HL-60 (cell line): Measurements from ENCODE around the gene HNRNPH1.

Source experiments
- DNase-seq, 2 experiments: peaks; one replicate each; pipeline ENCODE4 v3.0.0-alpha.2; 2010 to 2020; ENCODE audit warnings: low read depth in 1 of 2, low spot score in 1 of 2
- H3K27ac ChIP-seq: fragments of 250-450 bp; sonication (Bioruptor Pico); replicated peaks from 2 replicates; pipeline ENCODE4 v1.5.1; 2020; ENCODE audit warnings: mild to moderate bottlenecking, moderate library complexity
- H3K27me3 ChIP-seq: fragments of 250-450 bp; sonication (Bioruptor Pico); 2 replicates; pipeline ENCODE4 v1.5.1; 2021; ENCODE audit warnings: mild to moderate bottlenecking, moderate library complexity; ENCODE audit not compliant: insufficient read depth, poor library complexity, severe bottlenecking
- H3K4me3 ChIP-seq: replicated peaks from 2 replicates; pipeline ENCODE4 v1.5.1; 2011; ENCODE audit warnings: mild to moderate bottlenecking, control low read depth, low read length; ENCODE audit not compliant: insufficient read depth
- CTCF ChIP-seq: IDR thresholded peaks from one replicate; pipeline ENCODE4 v1.5.1; 2011; ENCODE audit warnings: low read length, control low read depth, inconsistent platforms; ENCODE audit not compliant: insufficient read depth
- GABPA ChIP-seq: IDR thresholded peaks from 2 replicates; pipeline ENCODE4 v1.6.1; 2012; ENCODE audit warnings: low read depth
- POLR2AphosphoS5 ChIP-seq: IDR thresholded peaks from 2 replicates; pipeline ENCODE4 v1.6.1; 2012; ENCODE audit warnings: low read depth
- REST ChIP-seq: IDR thresholded peaks from 2 replicates; pipeline ENCODE4 v1.6.1; 2012; ENCODE audit warnings: low read depth; ENCODE audit not compliant: insufficient replicate concordance
- SPI1 ChIP-seq: IDR thresholded peaks from 2 replicates; pipeline ENCODE4 v1.6.1; 2012; ENCODE audit warnings: low read depth, mild to moderate bottlenecking, borderline replicate concordance

HNRNPH1 gene

GRCh38 chr5:179595916-179596315 is 27.6 kb downstream of the HNRNPH1 start:
- H3K4me3 ChIP-seq, result no peak overlapping the region
- H3K27me3 ChIP-seq, result no peaks in the 10 kb centered on the region
- H3K27ac ChIP-seq, result no peak overlapping the region
- TF ChIP-seq SPI1 (no peak), GABPA (no peak)
- DNase-seq, result no peak

DNA sequence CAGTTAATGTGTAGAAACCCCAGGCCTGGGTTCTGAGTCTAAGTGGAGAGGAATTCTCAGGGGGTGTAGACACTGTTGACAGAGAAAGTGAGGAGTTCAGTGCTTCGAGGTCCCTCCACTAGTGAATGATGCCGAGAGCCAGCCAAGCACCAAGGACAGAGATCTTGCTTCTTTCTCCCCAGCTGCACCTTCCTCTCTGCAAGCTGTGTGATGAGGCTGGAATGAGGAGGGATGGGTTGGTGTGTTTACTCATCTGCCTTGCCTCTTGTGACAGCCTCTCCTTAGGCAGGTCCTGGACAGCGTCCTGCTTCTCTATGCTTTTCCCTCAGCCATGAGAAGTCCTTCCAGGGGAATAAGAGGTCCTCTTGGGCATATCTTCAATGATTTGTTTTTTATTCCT is 35.3 kb downstream of the HNRNPH1 start:
- DNase-seq, result no peak
- Histone ChIP-seq H3K27ac (no peak overlapping the region), H3K27me3 (no peaks in the 10 kb centered on the region), H3K4me3 (no peak overlapping the region)
- TF ChIP-seq CTCF (no peak), POLR2AphosphoS5 (no peak), REST (peak; percentile 52), SPI1 (no peak)

DNA sequence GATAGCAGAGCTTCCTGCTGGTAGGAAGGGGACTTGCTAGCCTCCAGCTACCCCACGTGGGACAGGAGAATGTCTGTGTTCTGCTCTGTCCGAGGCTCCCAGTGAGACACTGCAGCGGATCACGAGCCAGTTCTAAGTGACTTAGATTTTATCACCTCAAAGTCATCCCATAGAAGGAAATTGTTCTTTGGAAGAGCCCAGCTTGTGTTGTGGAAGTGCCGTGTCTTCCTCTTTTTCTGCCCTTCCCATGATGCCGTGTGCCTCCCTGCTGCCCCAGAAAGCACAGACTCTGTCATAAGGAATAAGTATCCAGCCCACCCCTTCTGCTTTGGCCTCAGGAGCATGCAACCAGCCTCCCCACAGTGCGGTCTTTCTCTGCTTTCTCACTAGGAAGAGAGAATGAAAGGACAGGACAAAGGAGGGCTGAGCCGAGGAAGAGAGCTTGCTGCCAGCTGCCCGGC is 37.5 kb downstream of the HNRNPH1 start:
- no peaks in the 10 kb centered on the region for H3K27me3 ChIP-seq
- TF ChIP-seq POLR2AphosphoS5 (peak; percentile 16; the same call in 1 of the 2 replicates), SPI1 (peak; percentile 93), GABPA (no peak), CTCF (no peak), REST (no peak)
- H3K27ac ChIP-seq, result peak overlapping the region; percentile 34
- peak in 1 of 2 experiments; percentile 49 for DNase-seq
- no peak overlapping the region for H3K4me3 ChIP-seq

DNA sequence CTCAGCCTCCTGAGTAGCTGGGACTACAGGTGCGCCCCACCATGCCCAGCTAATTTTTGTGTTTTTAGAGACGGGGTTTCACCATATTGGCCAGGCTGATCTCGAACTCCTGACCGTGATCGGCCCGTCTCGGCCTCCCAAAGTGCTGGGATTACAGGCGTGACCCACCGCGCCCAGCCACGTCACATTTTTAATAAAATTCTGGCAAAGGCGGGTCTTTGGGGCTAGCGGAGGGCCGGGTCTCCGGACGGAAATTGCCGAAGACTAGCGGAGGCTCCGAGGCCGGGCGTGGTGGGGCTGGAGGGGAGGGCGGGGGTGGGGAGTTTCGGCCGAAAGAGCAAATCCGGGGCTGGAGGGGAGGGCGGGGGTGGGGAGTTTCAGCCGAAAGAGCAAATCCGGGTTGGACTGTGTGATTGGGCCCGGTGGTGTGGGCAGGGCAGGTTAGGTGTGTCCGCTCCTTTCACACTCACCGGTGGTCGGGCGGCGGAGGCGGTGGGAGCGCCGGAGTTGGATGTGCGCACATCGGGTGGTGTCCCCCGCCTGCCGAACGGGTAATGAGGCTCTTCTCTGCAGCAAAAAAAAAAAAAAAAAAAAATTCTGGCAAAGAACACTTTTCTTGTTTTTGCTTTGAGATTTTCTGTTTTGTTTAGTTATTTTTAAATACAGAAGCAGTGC is 46.0 kb downstream of the HNRNPH1 start:
- Histone ChIP-seq H3K27ac (no peak overlapping the region), H3K4me3 (no peak overlapping the region), H3K27me3 (no peaks in the 10 kb centered on the region)
- DNase-seq, result no peak
- TF ChIP-seq CTCF (no peak), POLR2AphosphoS5 (no peak), GABPA (no peak), REST (no peak), SPI1 (no peak)
